ACHN (cell line): Measurements from ENCODE around the gene CFAP92.
"Not testable (repeated sequence)": the region's sequence is repeated elsewhere in the genome, so short reads cannot be mapped to it uniquely, and the experiment has no call there.

Source experiments
- DNase-seq: peaks from one replicate; pipeline ENCODE4 v3.0.0-alpha.2; 2015
- in situ Hi-C: cut with HindIII; loops from 2 replicates; pipeline ENCODE4 v1.10.0; 2017; ENCODE audit warnings: low sequenced_read_pairs, low pct_ligation_motif_present, low pct_unique_long_range_greater_than_20kb

The CFAP92 gene

GRCh38 chr3:128965280-128965679 lies 28.6 kb downstream of the CFAP92 start:
- DNase-seq = no peak
- in situ Hi-C loops = no loop called here

- DNase-seq = no peak
- in situ Hi-C loops = no loop called here
These were observed 37.4 kb downstream of the CFAP92 start for GRCh38 chr3:128956440-128956839.

GRCh38 chr3:128950223-128950938 lies 43.5 kb downstream of the CFAP92 start:
- in situ Hi-C loops = no loop called here
- DNase-seq = peak; percentile 33

- no peak for DNase-seq
- in situ Hi-C loops = no loop called here
These were observed 44.7 kb downstream of the CFAP92 start for GRCh38 chr3:128949158-128949557.

GRCh38 chr3:128946411-128946810 lies 47.5 kb downstream of the CFAP92 start:
- in situ Hi-C loops = no loop called here
- DNase-seq = no peak

GRCh38 chr3:128945878-128946175 lies 48.0 kb downstream of the CFAP92 start:
- no peak for DNase-seq
- in situ Hi-C loops = no loop called here

- in situ Hi-C loops = no loop called here
- DNase-seq = no peak
These were observed 48.6 kb downstream of the CFAP92 start for GRCh38 chr3:128945041-128945877.

GRCh38 chr3:128942161-128942952 lies 51.5 kb downstream of the CFAP92 start:
- in situ Hi-C loops = no loop called here
- DNase-seq = no peak

- in situ Hi-C loops = no loop called here
- no peak for DNase-seq
These were observed 53.6 kb downstream of the CFAP92 start for GRCh38 chr3:128940252-128940651.

GRCh38 chr3:128936341-128936740 lies 57.5 kb downstream of the CFAP92 start:
- in situ Hi-C loops = no loop called here
- DNase-seq = no peak

GRCh38 chr3:128935922-128936321 lies 58.0 kb downstream of the CFAP92 start:
- DNase-seq = no peak
- in situ Hi-C loops = no loop called here

- DNase-seq = no peak
- in situ Hi-C loops = no loop called here
These were observed 60.0 kb downstream of the CFAP92 start for GRCh38 chr3:128933922-128934253.

- no peak for DNase-seq
- in situ Hi-C loops = no loop called here
These were observed 60.5 kb downstream of the CFAP92 start for GRCh38 chr3:128933213-128933921.

GRCh38 chr3:128932516-128933212 lies 61.2 kb downstream of the CFAP92 start:
- DNase-seq = no peak
- in situ Hi-C loops = no loop called here

- in situ Hi-C loops = no loop called here
- DNase-seq = no peak
These were observed 62.8 kb downstream of the CFAP92 start for GRCh38 chr3:128931046-128931445.

GRCh38 chr3:128929364-128929763 lies 64.5 kb downstream of the CFAP92 start:
- DNase-seq = no peak
- in situ Hi-C loops = no loop called here

- DNase-seq, in situ Hi-C loops: not testable (repeated sequence)
These were observed 69.9 kb downstream of the CFAP92 start for GRCh38 chr3:128923986-128924385.

GRCh38 chr3:128923576-128923975 lies 70.3 kb downstream of the CFAP92 start:
- in situ Hi-C loops = no loop called here
- DNase-seq = no peak
